Non-pigmented ciliary epithelial cell (primary cell): Measurements from ENCODE around the gene LAMA5.

Experiments
- DNase-seq: peaks from one replicate; pipeline ENCODE4 v3.0.0-alpha.2; 2010; ENCODE audit warnings: low read depth

The LAMA5 gene

DNA sequence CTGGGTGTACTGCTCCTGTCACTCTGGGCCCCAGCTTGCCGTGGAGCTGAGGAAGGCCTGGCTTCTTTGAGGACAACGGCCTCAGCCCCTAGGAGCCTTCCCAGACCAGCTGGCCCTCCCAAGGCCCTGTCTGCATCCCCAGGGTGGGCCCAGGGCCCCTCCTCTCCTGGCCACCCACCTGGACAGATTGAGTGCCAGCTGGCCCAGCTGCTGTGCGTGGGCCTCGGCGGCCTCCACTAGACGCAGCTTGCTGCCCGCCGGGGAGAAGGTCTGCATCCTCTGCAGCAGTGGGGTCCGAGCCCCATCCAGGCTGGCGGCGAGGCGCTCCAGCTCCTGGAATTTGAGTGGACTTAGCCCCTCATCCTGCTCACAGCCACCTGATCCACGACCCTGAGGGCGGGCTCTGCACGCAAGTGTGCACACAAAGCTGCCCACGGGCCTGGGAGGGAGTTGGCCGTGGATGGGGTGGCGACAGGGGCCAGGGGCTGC lies 49.9 kb downstream of the LAMA5 start:
- no peak for DNase-seq

DNA sequence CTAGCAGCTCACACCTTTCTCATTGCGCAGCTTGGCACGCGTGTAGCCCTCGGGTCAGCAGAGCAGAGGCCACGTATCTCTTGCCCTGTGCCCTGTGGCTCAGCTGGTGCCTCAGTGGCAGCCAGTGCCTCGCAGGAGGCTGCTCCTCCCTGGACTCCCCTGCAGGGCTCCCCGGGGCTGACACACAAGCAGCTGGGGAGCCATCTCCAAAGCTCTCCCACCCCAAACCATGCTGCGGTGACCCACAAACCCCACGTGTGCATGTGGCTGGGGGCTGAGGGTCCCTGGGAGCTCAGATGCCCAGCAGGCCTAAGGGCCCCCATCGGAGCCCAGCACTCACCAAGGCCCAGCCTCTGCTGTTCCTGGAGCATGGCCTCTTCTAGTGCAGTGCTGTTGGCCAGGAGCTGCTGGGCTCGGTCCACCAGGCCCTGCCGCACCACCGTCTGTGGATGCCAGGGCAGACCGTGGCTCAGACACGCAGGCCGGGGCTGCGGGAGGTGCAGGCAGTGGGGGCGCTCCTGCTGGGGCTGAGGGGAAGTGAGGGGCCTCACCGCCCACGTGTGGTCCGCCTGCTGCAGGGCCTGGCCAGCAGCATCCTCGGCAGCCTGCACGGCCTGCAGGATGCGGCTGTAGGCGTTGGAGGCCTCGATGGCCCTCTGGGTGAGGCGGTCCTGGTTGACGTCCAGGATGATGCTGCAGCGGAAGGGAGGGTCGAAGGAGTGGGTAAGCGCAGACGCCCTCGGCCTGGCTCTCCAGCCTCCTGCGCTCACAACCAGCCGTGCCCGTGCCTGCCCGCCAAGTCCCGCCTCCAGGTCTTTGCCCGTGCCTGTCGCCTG lies 50.6 kb downstream of the LAMA5 start:
- no peak for DNase-seq

DNA sequence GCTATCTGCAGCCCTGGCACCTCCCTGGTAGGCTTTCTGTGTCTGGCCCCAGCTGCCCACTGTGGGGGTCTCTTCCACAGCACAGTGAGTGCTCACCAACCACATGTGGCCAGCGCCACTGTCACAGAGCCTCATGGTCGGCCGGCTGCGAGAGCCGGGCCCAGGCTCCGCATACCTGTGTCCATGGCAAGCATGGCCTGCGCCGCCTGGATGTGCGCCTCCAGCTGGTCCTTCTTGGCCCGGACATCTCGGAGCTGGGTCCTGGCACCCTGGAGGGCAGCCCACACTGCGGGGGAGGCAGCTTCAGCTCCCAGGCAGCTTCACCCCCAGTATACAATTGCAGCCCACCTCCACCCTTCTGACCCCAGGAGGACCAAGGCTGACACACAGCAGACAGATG lies 51.3 kb downstream of the LAMA5 start:
- DNase-seq: no peak

DNA sequence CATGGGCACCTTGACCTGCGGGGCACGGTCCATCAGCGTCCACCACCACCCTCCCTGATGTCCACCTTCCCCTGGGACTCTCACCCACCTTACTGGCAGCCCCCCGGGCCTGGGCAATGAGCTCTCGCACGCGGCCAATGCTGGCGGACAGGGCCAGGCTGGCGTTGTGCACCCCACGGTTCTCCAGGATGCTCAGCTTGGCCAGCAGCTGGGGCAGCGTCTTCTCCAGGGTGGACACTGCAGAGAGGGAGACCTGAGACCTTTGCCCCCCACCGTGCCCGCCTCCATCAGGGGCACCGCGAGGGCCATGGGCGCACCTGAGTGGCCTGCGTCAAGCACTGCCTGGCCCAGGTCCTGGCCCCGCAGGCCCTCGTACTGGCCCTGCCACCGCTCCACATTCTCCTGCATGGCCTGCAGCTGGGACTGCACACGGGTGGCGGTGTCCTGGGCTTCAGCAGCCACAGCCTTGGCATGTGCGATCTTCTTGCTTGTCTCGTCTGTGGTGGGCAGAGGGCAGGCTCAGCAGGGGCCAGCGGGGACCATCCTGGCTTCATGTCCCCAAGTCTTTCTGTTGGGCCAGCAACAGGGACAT lies 52.3 kb downstream of the LAMA5 start:
- no peak for DNase-seq

DNA sequence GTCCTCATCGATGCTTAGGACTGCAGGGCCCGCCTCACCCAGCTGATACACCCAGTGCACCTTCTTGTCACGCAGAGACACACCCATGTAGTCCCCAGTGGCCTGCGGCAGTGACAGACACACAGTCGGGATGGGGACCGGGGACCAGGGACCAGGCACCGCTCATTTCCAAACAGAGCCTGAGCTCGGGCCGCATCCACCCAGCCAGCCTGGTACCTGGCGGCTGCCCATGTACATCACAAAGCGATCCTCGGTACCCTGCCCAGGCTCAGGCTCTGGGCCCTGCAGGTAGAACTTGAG lies 52.8 kb downstream of the LAMA5 start:
- DNase-seq: no peak

DNA sequence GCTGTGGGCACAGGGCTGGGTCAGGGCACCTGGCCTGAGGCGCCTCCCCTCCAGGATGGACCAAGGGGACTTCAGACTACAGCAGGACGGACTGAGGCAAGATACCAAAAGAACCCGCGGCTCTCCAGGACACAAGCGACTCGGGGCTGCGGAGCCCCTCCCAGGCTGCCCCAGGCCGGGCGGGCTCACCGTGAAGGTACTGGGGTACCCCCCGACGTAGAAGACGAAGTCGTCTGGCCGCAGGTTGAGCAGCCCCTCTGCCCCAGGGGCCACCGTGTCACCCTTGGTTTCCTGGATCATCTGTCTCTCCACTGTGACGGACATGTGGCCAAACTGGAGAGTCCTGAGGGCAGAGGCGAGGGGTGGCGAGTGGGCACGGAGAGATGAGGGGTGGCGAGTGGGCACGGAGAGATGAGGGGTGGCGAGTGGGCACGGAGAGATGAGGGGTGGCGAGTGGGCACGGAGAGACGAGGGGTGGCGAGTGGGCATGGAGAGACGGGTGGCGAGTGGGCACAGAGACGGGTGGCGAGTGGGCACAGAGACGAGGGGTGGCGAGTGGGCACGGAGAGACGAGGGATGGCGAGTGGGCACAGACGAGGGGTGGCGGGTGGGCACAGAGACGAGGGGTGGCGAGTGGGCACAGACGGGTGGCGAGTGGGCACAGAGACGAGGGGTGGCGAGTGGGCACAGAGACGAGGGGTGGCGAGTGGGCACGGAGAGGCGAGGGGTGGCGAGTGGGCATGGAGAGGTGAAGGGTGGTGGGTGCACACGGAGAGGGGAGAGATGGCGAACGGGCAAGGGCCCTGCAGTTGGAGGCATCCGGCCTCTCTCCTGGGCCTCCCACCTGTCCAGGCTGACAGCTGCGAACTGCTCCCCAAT lies 53.4 kb downstream of the LAMA5 start:
- no peak for DNase-seq

DNA sequence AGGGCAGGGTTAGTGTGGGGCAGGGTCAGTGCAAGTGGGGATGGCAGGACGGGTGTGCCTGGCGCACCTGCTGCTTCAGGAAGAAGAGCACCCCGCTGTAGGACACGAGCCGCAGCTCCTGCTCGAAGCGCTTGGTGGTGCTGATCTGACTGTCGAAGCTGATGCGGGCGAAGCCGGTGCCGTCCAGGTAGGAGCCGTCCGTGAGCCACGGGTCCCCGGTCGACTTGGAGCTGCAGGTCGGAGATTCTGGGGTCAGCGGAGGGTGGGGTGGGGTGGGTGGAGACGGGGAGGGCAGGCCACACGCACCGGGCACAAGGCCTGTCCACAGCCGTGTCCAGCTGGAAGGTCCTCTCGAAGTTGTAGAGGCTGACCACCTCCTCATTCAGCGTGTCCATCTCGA lies 54.1 kb downstream of the LAMA5 start:
- DNase-seq: no peak

DNA sequence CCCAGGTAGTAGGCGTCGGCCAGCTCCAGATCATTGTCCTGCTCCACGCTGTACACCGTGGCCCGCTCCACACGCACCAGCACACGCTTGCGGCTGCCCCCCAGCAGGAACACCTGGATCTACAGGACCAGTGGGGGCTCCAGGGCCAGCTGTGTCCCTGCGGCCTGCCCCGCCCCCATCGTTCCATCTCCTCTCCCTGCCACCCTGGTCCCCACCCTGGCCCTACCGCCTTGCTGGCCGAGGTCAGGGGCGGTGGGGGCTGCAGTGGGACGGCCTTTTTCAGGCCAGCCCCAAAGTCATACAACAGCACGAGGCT lies 54.5 kb downstream of the LAMA5 start:
- DNase-seq: no peak

DNA sequence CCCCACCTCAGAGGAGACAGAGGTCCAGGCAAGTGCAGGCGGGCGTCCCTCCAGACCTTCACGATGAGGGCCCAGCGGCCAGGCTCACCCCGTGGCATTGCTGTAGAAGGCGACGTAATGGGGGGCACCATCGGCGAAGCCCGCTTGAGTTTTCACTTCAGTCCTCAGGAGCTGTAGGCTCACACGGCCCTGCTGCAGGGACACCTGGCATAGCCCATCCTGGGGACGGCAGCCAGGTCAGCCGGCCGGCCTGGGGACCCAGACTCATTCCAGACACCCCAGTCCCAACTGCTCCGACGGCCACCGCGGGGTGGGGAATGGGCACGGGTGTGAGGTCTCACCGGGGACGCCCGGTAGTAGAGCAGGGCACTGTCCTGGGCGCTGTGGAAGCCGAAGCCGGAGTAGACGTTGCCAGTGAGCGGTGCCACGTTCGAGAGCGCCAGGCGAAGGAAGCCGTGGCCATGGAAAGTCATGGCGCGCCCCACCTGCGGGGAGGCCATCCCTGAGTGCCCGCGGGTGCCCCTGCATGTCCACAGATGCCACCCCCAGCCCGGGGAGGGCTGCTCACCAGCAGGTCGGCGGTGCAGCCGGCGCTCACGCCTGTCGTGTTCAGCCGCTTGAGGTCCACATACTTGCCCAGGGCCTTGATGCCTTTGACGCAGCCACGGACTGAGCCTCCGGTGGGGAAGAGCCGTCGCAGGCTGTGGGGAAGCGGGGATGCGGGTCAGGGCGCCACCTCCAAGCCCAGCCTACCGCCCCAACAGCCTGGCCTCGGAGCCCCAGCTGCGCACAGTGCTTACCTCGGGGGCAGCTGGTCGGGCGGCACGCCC lies 55.1 kb downstream of the LAMA5 start:
- DNase-seq: no peak

DNA sequence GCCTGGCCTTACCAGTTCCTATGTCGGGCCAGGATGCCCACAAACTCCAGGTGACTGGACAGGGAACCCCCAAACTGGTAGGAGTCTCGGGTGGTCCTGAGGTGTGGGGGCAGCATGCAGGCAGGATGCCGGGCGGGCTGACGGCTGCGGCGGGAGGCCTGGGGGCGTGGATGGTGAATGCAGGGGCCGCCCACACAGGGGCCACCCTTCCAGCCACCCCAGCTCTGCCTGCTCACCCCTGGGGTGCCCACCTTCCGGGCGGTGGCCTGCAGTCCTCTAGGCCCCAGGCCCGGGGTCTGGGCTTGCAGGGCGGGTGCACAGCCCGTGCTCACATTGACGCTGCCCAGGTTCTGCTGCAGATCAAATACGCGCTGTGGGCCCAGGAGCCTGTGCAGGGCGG lies 56.0 kb downstream of the LAMA5 start:
- no peak for DNase-seq

DNA sequence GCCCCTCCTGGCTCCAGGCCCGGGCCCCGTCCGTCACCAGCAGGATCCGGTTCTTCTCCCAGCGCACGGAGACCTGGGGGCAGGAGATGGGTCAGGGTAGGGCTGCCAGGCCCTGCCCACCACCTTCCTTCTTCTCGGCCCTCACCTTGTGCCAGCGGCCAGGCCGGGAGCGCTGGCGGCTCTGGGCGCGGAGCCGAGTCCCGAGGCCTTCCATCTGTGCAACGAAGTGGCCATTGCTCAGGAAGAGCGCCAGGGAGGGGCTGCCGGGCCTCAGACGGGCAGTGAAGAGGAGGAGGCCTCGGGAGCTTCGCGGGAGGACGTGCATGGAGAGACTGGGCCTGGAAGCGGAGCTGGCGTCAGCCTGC lies 56.4 kb downstream of the LAMA5 start:
- DNase-seq: no peak

DNA sequence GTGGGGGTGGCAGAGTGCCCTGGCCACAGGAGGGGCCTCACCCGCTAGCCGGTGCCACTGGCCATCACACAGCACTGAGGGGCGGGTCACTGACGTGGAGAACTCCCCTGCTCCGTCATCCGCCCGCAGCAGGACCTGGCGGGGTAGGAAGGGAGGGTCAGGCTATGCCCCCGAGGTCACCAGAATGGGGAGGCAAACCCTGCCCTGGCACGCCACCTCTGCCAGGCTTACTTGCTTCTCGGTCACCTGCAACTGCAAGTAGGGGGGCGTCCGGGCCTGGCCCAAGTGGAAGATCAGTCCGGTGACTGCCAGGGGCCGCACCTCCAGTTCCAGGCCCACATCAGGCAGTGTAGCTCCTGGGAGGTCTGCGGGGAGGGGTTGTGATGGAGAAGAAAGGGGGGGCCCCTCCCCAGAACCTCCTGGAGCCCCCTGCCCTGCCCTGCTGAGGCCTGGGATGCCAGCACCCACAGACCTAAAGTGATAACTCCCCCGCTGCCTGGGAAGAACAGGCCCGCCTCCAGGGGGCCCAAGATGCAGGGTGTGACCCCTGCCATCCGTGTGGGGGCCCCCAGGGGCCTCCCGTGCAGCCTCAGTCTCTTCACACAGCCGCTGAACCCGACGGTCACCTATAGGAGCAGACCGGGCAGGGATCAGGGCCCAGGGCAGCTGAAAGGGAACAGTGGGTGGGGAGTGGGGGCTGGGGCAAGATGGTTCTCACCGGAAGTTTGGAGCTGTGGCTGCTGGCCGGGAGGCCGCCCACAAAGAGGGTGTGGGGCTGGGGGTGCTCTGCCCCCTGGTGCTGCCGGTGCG lies 57.0 kb downstream of the LAMA5 start:
- no peak for DNase-seq

DNA sequence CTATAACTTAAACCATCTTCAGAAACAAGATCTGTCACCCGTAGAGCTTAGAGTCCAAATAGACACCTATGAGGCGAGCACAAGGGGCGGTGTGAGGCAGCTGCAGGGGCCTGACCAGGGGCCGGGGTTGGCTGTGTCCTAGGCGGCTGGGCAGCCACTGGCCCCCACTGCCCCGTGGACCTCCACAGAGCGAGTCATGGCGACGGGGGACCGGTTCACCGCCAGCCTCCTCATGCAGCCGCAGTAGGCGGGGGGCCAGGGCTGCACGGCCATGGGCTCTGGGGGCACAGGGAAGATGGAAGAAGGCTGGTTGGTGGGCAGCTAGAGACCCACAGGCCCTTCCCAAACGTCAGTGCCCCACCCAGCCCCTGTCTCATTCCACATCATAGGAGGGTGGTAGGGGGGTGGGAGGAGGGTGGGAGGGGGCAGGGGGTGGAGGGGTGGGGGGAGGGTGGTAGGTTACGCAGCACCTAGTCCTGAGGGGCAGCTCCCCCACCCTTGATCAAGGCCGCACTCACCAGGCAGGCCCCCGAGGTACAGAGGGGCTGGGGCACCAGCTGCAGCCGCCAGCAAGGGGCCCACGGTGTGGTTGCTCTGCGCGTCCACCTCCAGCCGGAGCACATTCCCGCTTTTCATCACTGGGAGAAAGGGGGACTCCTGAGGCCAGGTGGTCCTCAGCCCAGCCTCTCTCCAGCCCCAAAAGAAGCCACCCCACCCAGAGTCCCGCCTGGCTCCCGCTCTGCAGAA lies 57.7 kb downstream of the LAMA5 start:
- no peak for DNase-seq

DNA sequence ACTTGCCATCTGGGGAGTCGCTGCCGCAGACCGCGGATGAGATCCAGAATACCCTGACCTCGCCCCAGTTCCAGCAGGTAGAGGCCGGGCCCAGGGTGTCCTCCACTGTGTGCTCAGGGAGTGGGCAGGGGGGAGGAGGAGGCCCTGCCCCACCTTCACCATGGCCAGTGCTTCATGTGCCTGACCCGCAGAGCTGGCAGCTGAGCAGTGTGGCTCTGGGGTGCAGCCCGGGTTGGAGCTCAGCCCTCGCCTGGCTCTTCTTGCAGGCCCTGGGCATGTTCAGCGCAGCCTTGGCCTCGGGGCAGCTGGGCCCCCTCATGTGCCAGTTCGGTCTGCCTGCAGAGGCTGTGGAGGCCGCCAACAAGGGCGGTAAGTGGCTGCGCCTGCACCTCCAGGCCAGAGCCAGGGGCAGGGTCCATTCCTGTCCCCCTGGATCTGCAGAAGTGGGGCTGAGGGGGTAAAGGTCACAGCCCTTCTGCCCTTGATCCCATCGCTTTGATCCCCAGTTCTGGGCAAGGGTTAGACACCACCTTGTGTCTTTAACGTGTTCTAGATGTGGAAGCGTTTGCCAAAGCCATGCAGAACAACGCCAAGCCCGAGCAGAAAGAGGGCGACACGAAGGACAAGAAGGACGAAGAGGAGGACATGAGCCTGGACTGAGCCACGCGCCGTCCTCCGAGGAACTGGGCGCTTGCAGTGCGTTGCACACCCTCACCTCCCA lies 58.9 kb downstream of the LAMA5 start:
- no peak for DNase-seq

DNA sequence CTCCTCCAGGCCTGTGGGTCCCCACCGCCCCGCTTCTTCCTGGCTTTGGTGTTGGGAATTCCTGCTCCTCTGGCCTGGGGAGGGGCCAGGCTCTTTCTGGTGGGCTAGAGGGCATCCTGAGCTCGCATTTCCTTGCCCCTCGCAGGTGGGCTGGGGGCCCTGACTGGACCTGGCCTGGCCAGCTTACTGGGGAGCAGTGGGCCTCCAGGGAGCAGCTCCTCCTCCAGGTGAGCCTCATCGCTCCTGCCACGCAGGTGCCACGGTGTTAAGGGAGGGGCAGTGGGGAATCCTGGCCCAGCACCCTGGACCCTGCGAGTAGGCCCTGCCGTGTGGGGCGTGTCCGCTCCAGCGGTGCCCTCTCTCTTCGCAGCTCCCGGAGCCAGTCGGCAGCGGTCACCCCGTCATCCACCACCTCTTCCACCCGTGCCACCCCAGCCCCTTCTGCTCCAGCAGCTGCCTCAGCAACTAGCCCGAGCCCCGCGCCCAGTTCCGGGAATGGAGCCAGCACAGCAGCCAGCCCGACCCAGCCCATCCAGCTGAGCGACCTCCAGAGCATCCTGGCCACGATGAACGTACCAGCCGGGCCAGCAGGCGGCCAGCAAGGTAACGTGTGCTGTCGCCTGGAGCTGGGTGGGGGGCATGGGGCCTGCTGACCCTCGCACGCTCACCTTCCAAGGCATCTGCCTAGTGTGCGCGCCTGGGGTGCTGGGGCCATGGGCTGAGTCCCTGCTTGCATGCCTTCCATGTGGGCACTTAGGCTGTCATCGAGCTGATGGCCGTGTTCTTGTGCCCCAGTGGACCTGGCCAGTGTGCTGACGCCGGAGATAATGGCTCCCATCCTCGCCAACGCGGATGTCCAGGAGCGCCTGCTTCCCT lies 59.6 kb downstream of the LAMA5 start:
- DNase-seq: no peak

DNA sequence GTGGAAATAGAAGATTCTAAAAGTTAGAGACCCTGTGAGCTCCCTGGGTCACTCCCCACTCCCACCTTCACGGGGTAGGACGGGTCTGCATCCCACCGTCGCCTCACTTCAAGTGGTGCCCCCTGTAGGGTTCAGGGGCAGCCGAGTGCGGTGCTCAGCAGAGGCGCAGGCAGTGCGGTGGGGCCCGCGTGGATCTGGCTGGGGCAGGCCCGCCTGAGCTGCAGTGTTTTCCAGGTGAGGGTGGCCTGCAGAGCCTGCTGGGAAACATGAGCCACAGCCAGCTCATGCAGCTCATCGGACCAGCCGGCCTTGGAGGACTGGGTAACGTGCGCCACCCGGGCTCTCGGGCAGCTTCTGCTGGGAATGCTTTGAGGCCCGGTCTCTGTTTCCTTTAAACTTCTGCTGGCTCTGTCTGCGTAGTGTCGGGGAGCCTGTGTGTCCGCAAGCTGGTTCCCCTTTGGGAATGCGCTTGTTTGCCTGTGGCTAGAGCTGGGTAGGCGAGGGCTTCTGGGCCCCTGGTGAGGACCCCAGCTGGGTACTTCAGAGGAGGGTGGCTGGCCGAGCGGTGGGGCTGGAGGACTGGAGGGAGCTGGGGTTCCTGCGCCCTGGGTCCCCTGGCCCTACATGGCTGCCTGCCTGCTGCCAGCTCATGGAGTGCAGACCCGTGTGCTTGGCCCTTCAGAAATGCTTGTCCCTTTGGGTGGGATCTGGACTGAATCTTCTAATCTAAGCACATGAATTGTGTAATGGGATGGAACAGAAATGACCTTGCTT lies 60.5 kb downstream of the LAMA5 start:
- DNase-seq: no peak

DNA sequence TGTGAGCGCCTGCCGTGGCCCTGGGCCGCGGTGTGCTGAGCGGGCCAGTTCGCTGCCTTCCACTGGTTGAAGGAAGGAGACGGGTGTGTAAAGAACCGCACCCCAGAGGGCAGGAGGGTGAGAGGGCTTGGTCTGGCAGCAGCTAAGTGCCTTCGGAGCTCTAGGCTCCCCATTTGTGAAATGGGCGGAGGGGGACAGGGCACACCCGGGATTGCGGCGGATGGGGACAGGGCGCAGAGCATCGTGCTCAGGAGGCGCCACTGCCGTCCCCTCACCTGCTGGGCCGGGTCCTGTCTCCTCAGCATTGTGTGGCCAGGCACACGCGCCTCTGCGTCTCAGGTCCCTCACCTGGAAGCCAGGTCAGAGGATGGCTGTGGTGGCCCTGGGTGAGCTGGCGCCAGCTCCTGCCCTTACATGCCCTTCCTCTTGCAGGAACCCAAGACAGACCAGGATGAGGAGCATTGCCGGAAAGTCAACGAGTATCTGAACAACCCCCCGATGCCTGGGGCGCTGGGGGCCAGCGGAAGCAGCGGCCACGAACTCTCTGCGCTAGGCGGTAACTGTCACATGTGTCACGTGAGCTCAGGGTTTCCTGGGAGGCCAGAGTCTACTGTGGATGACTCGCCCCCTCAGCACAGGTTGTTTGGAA lies 61.2 kb downstream of the LAMA5 start:
- no peak for DNase-seq
